HG03439 (cell line): Measurements from ENCODE around the gene PHIP.

Source experiments
- ATAC-seq: cut with Tn5 transposase; IDR thresholded peaks from one replicate; pipeline ENCODE4 v1.9.1; 2021; ENCODE audit warnings: mild to moderate bottlenecking, moderate library complexity; ENCODE audit not compliant: unreplicated experiment

Gene PHIP

DNA sequence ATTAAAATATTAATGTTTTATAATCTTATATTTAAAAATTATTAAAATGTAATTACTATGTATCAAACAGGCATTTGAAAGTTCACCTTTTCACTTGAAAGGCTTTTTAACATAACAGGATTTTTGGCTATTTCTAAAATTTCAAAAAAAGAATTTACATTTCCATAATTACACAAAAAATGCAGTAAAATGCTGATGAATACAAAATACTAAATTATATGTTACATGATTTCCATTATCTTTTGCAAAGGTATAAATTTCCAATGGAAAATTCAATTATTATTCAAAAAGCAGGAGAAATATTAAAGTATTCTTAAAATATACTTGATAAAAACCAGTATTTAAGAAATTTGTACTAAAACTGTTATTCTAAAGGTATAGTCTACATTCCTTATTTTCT is 66.1 kb downstream of the PHIP start:
- ATAC-seq, result no peak

DNA sequence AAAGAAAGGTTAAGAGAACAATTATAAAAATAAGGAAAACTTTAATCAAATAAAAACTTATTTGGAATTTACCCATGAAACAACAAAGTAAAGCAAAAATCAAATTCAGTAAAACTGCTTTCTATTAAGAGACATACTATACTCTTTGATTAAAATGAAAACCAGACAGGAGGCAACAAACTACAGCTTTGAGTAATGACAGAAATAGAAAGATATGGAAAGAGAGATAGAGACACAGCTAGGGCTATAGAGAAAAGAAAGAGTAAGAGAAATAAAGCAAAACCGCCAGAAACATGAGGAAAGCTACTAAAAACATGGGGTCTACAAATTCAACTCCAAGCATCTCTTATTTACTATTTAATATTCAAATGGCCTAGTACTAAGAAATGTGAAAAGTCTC is 67.6 kb downstream of the PHIP start:
- no peak for ATAC-seq

DNA sequence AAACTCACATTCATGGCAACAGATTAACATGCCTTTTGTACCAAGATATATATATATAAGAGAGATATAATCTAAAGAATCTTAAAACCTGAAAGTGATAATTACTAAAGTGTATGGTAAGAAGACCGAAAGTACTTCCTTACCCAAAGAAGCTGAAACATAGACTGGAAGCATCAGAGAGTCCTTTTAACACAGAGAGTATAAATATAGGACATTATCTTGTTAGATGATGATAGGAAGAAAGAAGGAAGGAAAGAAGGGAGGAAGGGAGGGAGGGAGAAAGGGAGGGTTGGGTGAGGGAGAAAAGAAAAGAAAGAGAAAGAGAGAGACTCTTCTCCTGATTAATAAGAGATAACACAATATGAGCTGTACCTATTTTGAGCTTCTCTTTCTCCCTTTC is 68.2 kb downstream of the PHIP start:
- no peak for ATAC-seq

DNA sequence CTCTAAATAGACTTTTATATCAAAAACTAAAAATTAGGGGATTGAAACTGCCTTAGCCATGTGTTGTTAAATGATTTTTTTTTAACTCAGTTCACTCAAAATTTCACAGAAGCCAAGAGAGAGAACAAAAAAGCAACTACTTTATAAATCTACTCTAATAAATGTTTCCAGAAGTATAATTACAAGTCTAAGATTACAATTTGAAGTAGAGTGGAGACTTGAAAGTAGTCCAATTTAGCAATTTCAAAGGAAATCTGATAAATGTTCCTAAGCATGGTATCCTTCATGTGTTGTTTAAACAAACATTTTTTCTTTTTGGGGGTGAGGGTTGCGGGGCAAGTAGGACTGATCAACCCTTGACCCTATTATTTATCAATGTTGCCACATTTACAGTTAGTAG is 72.6 kb downstream of the PHIP start:
- no peak for ATAC-seq

DNA sequence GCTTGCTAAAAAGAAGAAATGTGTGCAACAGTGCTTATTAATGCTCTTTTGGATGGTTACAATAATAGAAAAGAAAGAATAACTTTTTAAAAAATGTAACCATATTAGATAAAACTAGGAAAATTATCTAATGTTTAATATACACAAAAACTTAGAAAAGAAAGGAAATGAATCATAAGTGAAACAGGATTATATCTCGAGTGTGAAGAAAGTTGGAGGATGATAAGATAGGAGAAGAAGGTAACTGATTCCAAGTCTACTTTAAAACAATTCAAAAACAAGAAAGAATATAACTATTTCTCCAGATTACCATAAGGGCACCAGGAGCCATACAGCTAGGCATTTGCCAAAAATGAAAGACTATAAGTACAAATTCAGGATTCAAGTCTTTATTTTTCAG is 73.0 kb downstream of the PHIP start:
- ATAC-seq, result no peak

DNA sequence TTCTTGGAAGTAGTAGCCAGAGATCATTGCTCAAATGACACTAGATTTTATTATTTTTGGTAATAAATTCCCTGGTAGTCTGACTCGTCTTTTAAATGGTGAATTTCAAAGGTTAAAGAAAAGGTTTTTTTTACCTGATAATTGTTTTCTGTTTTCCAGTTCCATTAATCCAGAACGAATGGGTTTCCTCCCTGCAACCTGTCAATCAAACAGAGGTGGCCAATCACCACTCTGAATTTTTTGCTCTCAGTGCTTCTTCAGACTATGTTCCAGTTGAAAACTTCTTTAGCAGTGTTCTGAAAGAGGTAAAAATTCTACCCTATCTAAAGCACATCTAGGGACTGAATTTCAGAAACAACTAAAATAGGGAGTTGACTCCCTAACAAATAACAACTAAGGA is 73.8 kb downstream of the PHIP start:
- no peak for ATAC-seq

DNA sequence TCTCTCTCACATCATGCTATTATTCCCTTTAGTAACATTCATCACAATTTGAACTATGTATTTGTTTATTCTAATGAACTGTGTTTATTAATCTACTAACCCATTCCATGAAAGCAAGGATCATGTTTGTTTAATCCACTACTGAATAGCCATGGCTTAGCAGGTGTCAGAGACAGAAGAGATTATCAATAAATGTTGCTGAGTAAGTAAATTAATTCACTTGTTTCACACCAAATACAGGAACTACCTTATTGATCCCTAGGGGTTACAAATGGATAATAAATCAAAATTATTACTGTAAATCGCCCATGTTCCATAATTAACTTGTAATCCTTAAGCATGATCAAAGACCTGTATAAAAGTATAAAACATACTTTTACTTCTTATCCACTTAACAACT is 76.6 kb downstream of the PHIP start:
- ATAC-seq, result no peak

DNA sequence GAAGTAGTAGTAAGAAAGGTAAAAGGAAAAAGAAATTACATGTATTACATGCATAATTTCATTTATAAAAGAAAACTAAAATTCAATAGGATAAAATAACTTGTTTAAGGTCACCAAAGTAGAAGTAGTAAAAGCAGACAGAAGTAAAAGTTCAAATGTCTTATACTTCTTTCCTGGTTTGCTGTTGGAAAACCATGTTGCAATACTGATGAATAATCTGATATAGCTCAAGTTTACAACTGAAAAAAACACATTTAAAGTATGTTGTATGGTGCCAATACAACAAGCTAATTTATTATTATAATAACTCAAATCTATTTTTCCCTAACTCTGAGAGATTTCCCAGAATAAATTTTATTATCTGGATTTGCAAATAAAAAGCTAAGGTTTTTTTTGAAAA is 78.3 kb downstream of the PHIP start:
- ATAC-seq, result no peak

DNA sequence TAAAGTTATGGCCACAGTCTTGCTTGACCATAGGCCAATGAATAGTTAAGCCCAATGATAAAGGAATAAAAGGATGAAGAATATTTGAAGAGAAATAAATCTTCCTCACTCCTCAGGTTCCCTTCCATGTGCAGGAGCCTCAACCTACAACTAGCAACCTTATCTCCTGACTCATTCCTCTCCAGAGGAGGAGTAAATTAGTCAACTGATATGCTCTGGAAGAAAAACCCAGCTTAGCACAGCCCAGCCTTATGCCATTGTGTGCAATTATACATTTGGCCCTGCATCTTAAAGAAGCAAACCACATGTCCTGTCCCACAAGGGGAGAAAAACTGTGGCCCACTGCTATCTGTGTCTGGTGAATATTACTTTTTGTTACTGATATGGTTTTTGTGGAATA is 82.1 kb downstream of the PHIP start:
- ATAC-seq, result no peak

DNA sequence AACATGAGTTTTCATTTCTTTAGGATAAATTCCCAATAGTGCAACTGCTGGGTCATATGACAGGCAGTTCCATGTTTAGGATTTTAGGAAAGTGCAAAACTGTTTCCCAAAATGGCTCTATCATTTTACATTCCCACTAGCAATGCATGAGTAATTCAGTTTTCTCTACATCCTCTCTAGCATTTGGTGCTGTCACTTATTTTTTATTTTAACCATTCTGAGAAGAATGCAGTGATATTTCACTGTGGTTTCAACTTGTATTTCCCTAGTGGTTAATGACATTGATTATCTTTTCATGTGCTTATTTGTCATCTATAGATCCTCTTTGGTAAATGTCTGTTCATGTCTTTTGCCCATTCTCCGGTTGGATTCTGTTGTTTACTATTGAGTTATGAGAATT is 82.7 kb downstream of the PHIP start:
- ATAC-seq, result no peak

DNA sequence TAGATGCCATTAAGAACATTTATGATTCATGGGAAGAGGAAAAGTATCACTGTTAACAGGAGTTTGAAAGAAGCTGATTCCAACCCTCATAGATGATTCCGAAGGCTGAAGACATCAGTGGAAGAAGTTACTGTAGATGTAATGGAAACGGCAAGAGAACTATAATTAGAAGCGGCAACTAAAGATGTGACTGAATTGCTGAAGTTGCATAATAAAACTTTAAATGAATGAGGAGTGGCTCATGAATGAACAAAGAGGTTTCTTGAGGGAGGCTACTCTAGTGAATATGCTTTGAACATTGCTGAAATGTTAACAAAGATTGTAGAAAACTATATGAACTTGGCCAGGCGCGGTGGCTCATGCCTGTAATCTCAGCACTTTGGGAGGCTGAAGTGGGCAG is 84.1 kb downstream of the PHIP start:
- ATAC-seq, result no peak

DNA sequence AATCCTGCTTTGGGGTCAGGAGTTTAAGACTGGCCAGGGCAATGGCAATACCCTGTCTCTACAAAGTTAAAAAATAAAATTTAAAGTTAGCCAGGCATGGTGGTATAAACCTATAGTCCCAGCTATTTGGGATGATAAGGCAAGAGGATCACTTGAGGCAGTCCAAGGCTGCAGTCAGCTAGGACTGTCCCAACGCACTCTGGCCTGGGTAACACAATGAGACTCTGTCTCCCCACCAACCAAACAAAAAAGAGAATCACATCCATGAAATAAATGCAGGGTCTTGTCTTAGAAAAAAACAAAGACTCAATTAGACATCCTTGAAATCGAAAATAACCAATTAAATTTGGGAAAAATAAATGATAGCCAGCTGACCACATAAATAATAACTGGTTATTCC is 88.9 kb downstream of the PHIP start:
- ATAC-seq, result no peak

DNA sequence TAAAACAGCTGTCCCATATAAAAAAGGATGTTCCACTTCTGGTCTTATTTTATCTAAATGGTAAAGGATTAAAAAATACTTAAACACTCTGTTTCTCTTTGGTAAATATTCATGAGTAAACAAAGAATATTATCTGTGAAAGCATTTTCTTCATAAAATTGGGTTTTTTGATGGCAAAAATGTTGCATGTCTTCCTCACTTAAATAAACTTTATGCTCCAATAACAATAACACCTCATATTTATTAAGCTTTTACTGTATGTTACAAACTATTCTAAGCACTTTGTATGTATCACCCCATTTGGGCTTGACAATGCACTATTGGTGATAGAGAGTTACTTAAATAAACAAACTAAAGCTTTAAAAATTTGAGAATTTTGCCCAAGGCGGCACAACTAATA is 91.9 kb downstream of the PHIP start:
- ATAC-seq, result no peak

DNA sequence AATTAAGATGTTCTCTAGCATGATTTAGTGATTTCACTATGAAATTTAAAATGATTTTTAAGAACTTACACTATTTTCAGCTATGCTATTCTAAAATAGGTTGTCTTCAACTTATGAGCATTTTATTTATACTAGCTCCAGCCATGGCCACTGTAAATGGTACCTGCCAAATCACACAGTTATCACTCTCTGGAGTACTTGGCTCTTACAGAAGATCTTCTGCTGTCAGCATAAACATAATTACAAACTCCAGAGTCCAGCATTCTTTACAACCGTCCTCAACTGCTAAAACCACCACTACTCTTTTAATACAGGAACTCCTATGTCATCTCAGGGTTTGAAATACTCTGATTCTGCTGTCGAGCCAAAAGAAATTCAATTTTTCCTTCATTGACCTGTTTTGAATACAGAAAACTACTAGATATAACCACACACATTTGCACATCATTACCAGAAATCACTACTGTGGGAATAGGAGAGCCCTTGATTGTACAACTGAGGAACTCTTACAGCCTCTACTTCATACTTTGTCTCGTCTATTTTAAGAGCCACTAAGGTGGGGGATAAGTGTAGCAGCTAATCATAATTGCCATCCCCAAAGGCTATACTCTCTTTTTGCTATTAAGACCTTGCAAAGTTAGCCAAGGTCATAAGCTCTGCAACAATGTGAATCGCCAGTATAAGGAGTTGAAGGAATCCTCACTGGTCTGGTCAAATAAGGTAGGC is 93.7 kb downstream of the PHIP start:
- ATAC-seq, result no peak

DNA sequence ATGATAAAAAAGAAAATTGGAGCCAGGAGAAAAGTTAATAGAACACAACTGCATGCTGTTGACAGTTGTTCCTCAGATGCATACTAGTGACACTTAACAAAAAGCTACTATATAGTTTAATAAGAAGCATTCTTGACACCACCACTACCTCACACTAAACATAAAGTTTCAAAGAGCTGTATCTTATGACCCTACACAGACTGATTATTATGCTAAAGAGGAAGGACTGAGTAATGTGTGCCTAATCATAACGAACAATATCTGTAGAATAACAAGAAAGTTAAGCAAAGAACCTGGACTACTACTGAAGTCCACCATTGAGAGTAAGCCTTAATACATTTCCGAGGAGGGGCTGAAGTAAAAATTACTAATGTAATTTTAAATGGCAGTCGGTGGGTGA is 110.9 kb downstream of the PHIP start:
- no peak for ATAC-seq

DNA sequence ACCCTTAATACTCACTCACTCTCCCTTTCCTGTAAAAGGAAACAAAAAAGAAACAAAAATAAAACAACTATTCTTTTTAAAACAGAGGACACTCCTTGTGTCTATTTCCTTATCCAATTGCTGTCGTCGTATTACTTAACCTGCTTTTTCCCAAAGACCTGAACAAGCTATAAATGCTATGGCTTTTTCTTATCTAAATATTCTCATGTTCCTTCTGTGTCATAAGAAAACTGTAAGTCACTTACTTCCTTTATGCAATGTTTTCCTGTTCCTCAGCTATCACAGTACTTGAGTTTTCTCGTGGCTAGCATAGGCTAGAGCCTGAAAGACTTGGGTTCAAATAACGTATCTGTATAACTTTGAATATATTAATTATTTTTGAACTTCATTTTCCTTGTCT is 111.5 kb downstream of the PHIP start:
- ATAC-seq, result no peak

DNA sequence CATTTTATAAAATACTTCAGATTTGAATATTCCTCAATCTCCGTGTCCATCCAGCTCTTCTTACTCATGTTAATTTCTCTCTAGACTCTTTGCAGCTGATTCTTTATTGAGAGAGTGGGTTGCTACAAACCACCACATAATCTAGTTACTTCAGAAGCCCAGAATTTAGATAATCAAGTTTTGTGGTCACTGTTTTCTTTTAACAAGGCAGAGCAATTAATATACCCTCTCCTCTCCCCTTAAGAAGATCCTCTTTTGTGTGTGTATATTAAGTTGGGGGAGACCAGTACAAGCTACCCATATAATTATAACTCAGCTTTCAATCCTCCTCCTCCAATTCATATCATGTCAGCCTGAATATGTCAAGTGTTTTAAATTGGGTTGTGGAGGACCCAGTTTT is 115.6 kb downstream of the PHIP start:
- no peak for ATAC-seq

DNA sequence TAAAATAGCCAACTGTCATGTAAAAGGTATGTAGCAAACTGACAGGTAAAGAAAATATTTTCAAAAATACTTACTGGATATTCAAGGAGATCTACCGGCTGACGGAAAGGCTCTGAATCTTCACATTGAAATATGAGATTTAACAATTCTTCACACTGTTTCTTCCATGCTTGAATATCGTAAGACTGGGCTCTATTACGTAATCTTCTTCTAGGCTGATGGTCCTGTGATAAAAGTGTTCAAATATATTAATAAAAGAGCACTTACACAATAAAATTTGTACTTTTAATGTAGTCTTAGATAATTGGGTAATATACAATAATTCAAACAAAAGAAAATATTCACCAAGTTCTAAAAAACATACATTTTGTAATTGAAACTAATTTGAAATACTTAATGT is 123.3 kb downstream of the PHIP start:
- ATAC-seq, result no peak

DNA sequence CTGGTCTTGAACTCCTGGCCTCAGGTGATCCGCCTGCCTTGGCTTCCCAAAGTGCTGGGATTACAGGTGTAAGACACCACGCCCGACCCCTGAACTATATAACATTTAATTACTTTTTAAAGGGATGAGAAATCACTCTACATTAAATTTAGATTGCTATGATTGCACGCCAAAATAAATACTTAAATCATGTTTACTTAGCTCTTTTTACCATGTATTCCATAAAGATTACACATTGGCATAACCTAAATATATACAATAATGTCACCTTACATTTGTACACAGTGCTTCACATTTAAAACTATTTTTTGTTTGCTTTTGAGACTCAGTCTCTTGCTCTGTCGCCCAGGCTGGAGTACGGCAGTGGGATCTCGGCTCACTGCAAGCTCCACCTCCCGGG is 124.3 kb downstream of the PHIP start:
- no peak for ATAC-seq

DNA sequence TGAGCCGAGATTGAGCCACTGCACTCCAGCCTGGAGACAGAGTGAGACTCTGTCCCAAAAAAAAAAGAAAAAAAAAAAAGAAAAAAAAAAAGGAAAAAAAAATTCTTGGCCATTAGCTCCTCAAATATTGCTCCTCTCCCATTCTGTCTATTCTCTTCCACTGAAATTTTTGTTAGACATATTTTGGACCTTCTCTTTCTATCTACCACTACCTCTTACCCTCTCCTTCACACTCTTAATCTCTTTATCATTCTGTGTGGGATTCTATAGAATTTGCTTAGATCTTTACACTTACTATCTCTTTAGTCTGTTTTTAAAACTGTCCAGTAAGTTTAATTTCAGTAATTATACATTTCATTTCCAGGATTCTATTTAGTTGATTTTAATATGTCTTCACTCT is 125.7 kb downstream of the PHIP start:
- ATAC-seq, result no peak

DNA sequence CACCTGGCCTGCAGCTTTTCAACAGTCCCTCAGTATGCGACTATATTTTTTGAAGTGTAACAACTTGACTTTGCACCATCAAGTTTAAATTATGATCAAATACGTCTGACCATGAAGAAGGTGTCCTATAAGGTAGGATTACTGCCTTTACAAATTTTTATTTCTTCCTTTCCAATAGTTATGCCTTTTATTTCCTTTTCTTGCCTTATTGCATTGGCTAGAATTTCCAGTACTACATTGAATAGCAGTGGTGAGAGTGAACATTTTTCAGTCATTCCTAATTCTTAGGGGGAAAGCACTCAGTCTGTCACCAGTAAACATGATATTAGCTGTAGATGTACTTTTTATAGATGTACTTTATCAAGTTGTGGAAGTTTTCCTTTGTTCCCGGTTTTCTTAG is 129.3 kb downstream of the PHIP start:
- ATAC-seq, result no peak

DNA sequence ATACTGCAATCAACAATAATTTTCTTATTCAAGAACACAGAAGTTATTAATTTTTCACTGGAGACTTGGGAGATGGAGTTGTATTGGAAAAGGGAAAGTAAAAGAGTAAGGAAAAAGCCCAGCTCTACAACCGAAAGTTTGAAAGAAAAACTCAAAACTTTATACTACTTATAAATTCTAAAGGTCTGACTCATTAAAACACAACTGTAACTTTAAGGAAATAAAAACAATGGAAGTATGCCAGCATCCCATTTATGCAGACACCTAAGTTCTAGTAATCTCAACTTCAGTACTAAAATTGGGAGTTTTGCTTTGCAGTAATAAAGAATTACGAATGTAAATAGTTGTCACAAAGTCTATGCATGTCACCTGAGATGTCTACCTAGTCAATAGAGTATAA is 130.1 kb downstream of the PHIP start:
- ATAC-seq, result no peak

DNA sequence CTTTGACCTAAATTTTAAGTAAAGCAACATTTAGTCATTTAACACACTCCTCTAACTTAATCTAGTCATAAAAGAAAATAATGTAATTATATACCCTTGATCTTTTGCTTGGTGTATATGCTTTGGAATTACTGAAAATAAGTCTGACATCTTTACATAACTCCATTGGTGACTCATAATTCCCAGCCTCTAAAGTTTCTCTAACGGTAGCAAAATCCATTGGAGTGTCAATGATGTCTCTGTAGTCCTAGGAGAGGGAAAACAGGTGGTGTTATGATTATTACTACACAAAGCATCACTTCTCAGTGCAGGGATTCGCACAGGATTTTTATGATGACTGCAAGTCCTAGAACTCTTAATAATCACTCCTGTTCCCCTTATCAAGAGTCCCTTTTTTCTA is 130.5 kb downstream of the PHIP start:
- no peak for ATAC-seq

DNA sequence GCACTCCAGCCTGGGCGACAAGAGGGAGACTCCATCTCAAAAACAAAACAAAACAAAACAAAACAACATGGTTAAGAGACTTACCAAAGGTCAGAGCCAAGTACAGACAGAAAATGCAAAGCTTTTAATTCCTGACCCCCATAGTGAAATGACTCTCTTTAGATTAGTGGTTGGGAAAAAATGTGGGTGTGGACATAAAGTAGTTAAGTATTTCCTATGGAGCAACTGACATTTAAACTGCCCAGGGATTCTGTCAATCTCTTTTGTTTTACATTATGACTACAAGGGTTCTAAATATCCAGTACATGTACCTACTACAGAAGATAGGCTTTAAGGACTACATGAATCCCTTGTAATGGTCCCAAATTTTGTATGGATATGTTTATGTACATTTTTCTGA is 135.6 kb downstream of the PHIP start:
- ATAC-seq, result no peak
